MM.1S (cell line): Measurements from ENCODE around the gene GSTP1.

Experiments
- EZH2 ChIP-seq: fragments of 300-600 bp; sonication (generic); optimal IDR thresholded peaks from 2 replicates; pipeline ENCODE3; 2017; ENCODE audit warnings: low read depth, mild to moderate bottlenecking, antibody characterized with exemption, low read length, mixed read lengths
- EZH2phosphoT487 ChIP-seq: fragments of 300-600 bp; sonication (generic); IDR thresholded peaks from 2 replicates; pipeline ENCODE4 v1.6.1; 2018; ENCODE audit warnings: antibody characterized with exemption, low read length
- TF ChIP-seq, protein P1 (sequence below): fragments of 300-600 bp; sonication (generic); IDR thresholded peaks from 2 replicates; pipeline ENCODE4 v1.5.1; 2016; ENCODE audit warnings: antibody characterized with exemption, low read length, mixed read lengths

GRCh38 chr11:67585911-67586310 lies 2.3 kb downstream of the GSTP1 start:
- TF ChIP-seq, protein P1, sequence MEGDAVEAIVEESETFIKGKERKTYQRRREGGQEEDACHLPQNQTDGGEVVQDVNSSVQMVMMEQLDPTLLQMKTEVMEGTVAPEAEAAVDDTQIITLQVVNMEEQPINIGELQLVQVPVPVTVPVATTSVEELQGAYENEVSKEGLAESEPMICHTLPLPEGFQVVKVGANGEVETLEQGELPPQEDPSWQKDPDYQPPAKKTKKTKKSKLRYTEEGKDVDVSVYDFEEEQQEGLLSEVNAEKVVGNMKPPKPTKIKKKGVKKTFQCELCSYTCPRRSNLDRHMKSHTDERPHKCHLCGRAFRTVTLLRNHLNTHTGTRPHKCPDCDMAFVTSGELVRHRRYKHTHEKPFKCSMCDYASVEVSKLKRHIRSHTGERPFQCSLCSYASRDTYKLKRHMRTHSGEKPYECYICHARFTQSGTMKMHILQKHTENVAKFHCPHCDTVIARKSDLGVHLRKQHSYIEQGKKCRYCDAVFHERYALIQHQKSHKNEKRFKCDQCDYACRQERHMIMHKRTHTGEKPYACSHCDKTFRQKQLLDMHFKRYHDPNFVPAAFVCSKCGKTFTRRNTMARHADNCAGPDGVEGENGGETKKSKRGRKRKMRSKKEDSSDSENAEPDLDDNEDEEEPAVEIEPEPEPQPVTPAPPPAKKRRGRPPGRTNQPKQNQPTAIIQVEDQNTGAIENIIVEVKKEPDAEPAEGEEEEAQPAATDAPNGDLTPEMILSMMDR: no peak
- TF ChIP-seq EZH2 (no peak), EZH2phosphoT487 (no peak)
